HG02588 (cell line): ENCODE results near the gene CHRNG.

ENCODE experiments used
- ATAC-seq: cut with Tn5 transposase; IDR thresholded peaks from one replicate; pipeline ENCODE4 v1.9.1; 2021; ENCODE audit warnings: mild to moderate bottlenecking, moderate library complexity; ENCODE audit not compliant: unreplicated experiment

The CHRNG gene

DNA sequence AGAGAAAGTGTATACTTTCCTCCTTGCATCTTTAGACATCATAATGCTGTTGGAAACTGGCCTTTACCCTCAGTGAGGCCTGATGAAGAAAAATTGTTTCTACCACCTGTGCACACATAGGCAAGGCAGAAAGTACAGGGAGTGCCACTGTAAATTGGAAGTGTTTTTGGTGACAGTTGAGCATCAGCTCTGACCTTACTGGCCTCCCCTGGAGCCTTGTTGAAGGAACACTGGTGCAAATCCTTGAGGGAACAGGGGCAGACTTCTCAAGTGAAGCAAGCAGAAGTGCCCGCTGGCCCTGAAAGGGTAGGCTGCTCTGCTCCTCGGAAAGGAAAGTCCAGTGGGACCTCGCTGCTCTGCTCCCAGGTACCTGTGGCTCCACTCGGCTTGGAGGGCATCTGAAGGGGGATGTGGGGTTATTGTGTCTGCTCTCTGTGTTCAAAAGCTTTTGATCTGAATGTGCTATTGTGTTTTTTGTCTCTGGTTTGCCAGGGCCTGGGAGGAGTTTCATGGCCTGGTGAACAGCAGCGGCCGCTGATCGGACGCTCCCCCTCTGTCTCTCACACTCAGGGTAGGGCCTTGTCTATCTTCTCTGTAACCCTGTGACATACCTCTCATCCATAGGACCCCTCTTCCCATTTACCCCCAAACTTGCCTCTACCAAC is 34.4 kb downstream of the CHRNG start:
- no peak for ATAC-seq

GRCh38 chr2:232574674-232575403 is 35.3 kb downstream of the CHRNG start:
- ATAC-seq = no peak

DNA sequence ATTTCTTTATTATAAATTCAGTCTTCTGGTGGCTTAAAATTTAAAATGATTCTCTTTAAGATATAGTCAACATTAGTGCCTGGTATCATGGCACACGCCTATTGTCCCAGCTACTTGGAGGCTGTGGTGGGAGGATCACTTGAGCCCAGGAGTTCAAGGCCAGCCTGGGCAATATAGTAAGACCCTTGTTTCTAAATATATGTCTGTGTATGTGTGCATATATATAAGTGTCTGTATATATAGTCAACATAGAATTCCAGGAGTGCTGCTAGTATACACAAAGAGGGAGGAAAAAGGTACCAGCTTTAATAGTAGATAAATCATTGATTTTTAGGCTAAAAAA is 35.9 kb downstream of the CHRNG start:
- no peak for ATAC-seq

- no peak for ATAC-seq
These were observed 37.5 kb downstream of the CHRNG start for GRCh38 chr2:232576995-232577394.

DNA sequence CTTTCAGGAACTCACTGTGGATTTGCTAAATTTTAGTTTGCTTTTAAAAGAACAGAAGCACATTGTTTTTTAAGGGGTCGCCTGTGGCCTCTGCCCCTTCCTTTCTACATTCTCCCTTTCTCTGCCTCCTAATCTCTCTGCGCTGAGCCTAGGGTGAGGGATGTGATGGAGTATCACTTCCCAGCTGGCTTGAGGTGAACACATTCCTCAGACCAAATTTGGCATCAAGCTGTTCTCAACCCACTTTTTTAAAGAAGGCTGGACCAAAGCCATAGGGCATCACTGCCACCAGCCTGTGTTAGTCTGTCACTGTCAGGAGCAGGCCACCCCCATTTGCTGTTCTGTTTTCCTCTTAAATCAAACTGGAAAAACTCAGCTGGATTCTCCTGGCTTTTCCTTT is 38.3 kb downstream of the CHRNG start:
- no peak for ATAC-seq

GRCh38 chr2:232578626-232579025 is 39.1 kb downstream of the CHRNG start:
- ATAC-seq = no peak

GRCh38 chr2:232580648-232580981 is 41.1 kb downstream of the CHRNG start:
- no peak for ATAC-seq

DNA sequence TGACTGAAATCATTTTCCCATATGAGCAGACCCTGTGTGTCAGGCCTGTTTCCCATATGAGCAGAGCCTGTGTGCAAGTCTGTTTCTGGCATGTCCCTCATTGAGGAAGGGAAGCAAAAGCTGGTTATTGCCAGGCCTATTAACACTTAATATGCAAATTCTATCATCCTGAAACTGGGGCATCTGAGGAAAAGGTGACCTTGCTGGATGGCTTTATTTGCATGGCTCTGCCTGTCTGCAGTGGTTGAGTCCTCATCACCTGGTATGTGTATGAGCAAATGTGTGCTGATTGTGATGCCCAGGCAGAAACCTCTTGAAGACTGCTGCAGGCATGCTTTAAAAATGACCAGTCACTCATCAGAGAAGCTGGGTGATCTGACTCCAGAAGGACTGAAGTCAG is 42.2 kb downstream of the CHRNG start:
- ATAC-seq = no peak

DNA sequence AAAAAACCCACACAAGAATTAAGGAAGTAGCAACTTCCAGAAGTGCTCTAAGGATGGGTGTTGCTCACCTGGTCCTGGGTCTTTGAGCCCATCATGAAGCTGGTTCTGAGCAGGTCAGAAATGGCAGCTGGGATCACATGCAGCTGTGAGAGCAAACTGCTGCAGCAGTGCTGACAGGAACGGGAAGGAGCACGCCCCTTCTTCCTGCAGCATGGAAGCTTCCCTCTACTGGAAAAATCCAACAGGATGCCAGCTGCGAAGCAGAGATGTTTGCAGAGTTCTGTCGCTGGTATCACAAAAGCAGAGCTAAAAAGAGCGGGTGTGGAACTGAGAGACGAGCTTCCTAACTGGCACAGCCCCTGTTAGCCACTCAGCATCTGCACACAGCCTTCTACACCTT is 44.7 kb downstream of the CHRNG start:
- ATAC-seq = no peak

DNA sequence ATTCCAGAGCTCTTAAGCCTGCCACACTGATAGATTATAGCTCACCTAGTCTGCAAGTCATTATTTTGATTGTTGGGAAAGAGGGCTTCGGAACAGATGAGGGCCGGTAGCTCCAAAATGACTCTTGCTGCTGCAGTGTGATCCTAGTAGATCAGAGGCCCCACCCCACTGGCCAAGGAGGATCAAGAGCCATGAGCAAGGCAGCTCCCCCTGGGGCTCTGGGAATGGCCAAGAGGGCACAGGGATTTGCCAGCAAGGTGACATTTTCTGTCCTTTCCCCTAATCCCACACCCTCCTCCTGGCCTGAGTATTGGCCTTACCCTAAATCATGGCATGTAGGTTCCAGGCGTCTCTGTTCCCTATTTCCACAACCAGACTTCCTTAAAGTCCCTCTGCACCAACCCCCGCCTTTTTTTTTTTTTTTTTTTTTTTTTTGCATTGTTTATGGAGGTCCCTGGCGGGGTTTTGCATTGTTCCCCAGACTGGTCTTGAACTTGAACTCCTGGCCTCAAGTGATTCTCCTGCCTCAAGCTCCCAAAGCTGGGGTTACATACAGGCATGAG is 47.5 kb downstream of the CHRNG start:
- no peak for ATAC-seq

DNA sequence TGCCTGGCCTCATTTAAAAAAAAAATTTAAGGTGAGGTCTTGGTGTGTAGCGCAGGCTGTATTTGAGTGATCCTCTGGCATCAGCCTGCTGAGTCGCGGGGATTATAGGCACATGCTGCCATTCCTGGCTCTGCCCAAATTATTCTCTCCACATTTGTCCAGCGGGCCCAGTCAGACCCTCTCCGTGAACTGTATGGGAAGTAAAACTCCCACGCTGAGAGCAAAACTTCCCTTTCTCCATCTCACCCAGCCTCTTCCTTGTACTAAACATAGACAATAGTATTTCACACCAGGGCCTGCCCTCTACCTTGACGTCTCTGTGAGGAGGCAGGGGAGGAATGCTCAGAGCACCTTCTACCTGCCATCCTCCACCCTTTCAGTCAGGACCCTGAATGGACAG is 48.0 kb downstream of the CHRNG start:
- no peak for ATAC-seq

- no peak for ATAC-seq
These were observed 48.5 kb downstream of the CHRNG start for GRCh38 chr2:232588031-232588430.

GRCh38 chr2:232588680-232589585 is 49.4 kb downstream of the CHRNG start:
- no peak for ATAC-seq

DNA sequence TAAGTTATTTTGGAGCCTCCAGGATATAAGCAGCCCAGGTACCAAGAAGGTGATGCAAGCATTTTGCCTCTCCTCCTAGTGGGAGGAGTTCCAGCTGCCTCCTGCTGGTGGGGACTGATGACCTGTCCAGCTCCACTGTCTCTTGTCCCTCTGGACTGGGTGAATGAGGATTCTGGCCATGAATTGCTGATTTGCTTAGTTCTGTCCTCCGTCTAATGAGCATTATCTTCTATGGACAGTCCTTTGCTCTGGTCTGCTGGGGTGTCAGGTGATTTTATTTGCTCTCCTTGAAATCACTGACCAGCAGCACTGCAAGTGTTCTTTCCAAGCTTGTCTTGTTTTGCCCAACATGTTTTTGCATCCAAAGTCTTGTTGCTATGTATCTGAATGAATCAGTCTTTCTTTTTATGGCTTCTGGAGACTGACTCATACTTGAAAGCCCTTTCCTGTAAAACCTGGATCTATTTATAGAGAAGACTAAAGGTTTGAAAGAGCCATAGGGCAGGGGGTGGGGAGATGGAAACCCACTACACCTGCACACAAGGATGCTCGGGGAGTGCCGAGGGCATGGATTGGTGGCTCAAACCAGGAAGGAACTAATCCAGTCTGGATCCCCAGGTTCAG is 53.4 kb downstream of the CHRNG start:
- no peak for ATAC-seq

DNA sequence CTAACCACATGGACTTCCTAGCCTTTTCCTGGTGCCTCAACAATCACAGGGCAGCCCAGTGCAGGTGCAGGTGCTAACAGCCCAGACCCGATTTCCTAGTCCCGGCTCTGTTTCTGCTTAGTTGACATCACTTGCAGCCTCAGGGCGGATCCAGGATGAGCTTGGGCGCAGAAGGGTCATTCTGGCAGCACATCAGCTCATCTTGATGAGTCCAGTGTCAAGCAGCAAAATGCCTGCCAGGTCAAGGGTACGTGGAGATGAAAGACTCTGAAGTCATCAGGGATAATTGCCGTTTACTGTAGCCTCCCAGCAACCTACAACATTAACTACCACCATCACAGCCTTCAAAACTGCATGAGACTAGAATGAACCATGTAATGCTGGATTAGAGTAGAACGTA is 54.5 kb downstream of the CHRNG start:
- ATAC-seq = no peak
